CD4-positive, alpha-beta T cell treated with Interleukin-15 for 1 hour (primary cell): ENCODE measurements around the gene CST5.
"Not testable (repeated sequence)": the region's sequence is repeated elsewhere in the genome, so short reads cannot be mapped to it uniquely, and the experiment has no call there.

Experiments used
- DNase-seq: peaks from one replicate; pipeline ENCODE4 v3.0.0-alpha.2; 2020

Gene CST5

DNA sequence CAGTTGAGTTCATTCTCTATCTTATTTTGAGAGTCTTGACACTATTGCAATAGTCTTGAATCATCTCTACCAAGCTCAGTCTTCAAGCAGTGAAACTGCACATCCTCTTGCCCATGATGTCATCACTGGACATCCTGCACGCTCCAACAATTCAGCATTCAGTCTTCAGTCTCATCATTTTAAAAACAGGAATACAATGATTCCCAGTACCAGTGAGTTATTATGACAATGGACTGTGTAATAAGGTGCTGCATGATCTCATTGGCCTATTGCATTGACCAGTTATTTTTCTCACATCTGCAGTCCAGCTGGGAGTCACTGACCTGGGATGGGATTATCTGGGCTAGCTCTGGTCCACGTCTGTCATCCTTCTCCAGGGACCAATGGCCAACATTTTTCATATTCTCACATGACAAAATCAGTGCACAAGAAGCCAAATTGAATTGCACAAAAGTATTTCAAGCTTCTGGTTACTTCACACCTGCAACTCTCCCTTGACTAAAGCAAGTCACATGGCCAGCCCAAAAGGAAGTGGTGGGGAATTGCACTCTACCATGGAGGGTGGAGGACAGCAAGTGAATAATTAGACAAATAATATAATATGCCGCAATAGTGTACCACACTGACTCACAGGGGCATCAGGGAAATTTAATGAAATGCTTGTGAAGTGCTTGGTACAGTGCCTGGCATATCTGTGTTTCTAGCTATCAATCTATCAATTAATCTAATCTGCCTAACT is 46.6 kb downstream of the CST5 start:
- no peak for DNase-seq

DNA sequence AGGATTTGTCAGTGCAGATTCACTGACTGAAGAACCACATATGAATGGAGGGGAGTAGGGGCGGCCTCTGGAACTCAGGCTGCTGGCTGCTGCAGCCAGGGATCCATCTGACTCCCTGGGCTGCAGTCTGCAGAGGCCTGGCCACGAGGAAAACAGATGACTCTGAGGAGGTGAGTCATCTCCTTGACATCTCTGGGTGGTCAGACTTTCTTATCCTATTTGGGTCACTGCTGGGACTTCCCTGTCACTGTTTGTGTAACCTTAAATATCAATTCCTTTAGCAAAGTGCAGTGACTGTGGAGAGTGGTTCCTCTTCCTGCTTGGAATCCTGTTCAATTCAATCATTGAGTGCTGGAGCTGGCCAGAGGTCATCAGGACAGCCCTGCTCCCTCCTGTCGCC is 47.6 kb downstream of the CST5 start:
- DNase-seq: not testable (repeated sequence)

DNA sequence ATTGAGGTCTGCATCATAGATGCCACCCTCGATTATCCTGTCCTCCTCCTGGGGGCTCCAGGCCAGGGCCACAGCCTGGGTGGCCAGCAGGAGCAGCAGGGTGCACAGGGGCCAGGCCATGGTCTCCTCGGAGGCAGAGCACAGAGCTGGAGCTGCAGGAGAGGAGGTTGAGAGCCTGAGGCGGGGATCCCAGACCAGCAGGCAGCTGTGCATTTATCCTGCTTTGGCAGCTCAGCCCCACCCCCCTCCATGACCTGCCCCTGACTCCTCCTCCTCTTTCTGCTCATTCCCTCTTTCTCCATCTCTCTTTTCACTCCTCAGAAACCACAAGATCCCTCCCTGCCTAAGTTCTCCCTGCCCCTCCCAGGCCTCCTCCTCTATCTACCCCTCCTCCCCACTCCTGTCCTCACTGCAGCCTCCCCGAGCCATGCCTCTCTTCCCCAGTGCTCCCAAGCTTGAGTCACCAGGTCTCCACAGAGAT is 53.0 kb downstream of the CST5 start, which contains the start of gene CST2:
Gene CST2, minus strand, starts transcription at position 189 of the 481 bp plus-strand sequence. Its CDS starts 69 bp downstream, at position 120.
- DNase-seq: no peak
